ENCODE data around the gene SH3BP5.

Gene SH3BP5

GRCh38 chr3:15264486-15264885 lies 67.9 kb downstream of the SH3BP5 start:
- Histone ChIP-seq H3K27me3 (replicated peaks; ENCODE audit: control insufficient read depth, insufficient read depth, low read length) (no peaks in the 10 kb centered on the region), H3K4me3 (replicated peaks; ENCODE audit: low read depth, low read length) (no peak overlapping the region), H3K36me3 (ENCODE audit: control insufficient read depth, insufficient read depth, low read length) (peaks cover 19% of the 10 kb centered on the region)
- no peak for TF ChIP-seq CTCF (IDR thresholded peaks at IDR 0.05; ENCODE audit: insufficient read depth, low read length, poor library complexity, severe bottlenecking)
- no peak for DNase-seq (ENCODE audit: extremely low read depth, insufficient read length)

GRCh38 chr3:15263926-15264325 lies 68.5 kb downstream of the SH3BP5 start:
- TF ChIP-seq CTCF (IDR thresholded peaks at IDR 0.05; ENCODE audit: insufficient read depth, low read length, poor library complexity, severe bottlenecking): no peak
- no peak for DNase-seq (ENCODE audit: extremely low read depth, insufficient read length)
- H3K27me3 ChIP-seq (replicated peaks; ENCODE audit: control insufficient read depth, insufficient read depth, low read length): no peaks in the 10 kb centered on the region
- H3K4me3 ChIP-seq (replicated peaks; ENCODE audit: low read depth, low read length): no peak overlapping the region
- peaks cover 20% of the 10 kb centered on the region for H3K36me3 ChIP-seq (ENCODE audit: control insufficient read depth, insufficient read depth, low read length)

- TF ChIP-seq CTCF (IDR thresholded peaks at IDR 0.05; ENCODE audit: insufficient read depth, low read length, poor library complexity, severe bottlenecking): no peak
- peaks cover 21% of the 10 kb centered on the region for H3K36me3 ChIP-seq (ENCODE audit: control insufficient read depth, insufficient read depth, low read length)
- H3K27me3 ChIP-seq (replicated peaks; ENCODE audit: control insufficient read depth, insufficient read depth, low read length): no peaks in the 10 kb centered on the region
- no peak for DNase-seq (ENCODE audit: extremely low read depth, insufficient read length)
- H3K4me3 ChIP-seq (replicated peaks; ENCODE audit: low read depth, low read length): no peak overlapping the region
Observed at GRCh38 chr3:15263120-15263519, 69.3 kb downstream of the SH3BP5 start.

GRCh38 chr3:15262021-15262420 lies 70.4 kb downstream of the SH3BP5 start:
- Histone ChIP-seq H3K27me3 (replicated peaks; ENCODE audit: control insufficient read depth, insufficient read depth, low read length) (no peaks in the 10 kb centered on the region), H3K36me3 (ENCODE audit: control insufficient read depth, insufficient read depth, low read length) (peaks cover 21% of the 10 kb centered on the region), H3K4me3 (replicated peaks; ENCODE audit: low read depth, low read length) (no peak overlapping the region)
- no peak for TF ChIP-seq CTCF (IDR thresholded peaks at IDR 0.05; ENCODE audit: insufficient read depth, low read length, poor library complexity, severe bottlenecking)
- DNase-seq (ENCODE audit: extremely low read depth, insufficient read length): no peak

GRCh38 chr3:15261274-15261673 lies 71.1 kb downstream of the SH3BP5 start:
- DNase-seq (ENCODE audit: extremely low read depth, insufficient read length): no peak
- Histone ChIP-seq H3K36me3 (ENCODE audit: control insufficient read depth, insufficient read depth, low read length) (peaks cover 27% of the 10 kb centered on the region), H3K27me3 (replicated peaks; ENCODE audit: control insufficient read depth, insufficient read depth, low read length) (no peaks in the 10 kb centered on the region), H3K4me3 (replicated peaks; ENCODE audit: low read depth, low read length) (no peak overlapping the region)
- no peak for TF ChIP-seq CTCF (IDR thresholded peaks at IDR 0.05; ENCODE audit: insufficient read depth, low read length, poor library complexity, severe bottlenecking)

GRCh38 chr3:15260531-15260930 lies 71.9 kb downstream of the SH3BP5 start:
- no peak for TF ChIP-seq CTCF (IDR thresholded peaks at IDR 0.05; ENCODE audit: insufficient read depth, low read length, poor library complexity, severe bottlenecking)
- H3K27me3 ChIP-seq (replicated peaks; ENCODE audit: control insufficient read depth, insufficient read depth, low read length): no peaks in the 10 kb centered on the region
- no peak overlapping the region for H3K4me3 ChIP-seq (replicated peaks; ENCODE audit: low read depth, low read length)
- H3K36me3 ChIP-seq (ENCODE audit: control insufficient read depth, insufficient read depth, low read length): peaks cover 25% of the 10 kb centered on the region
- no peak for DNase-seq (ENCODE audit: extremely low read depth, insufficient read length)

All from GM06990 (cell line).